Sigmoid colon (tissue), 7 donors: ENCODE results near the gene BCR. TPM values are rescaled to one million over a fixed set of nuclear protein-coding genes. Genes with fewer than 3 reads are reported as not detected.

Experiments
- DNase-seq: peaks from one replicate; pipeline ENCODE4 v3.0.0-alpha.2; 2019
- H3K27ac ChIP-seq, 4 donors: fragments of 200-600 bp; sonication (generic); one replicate each; pipeline ENCODE4 v1.5.1; 2016 to 2019; ENCODE audit warnings: mild to moderate bottlenecking in 1 of 4
- H3K27me3 ChIP-seq, 3 donors: fragments of 200-600 bp; sonication (generic); one replicate each; pipeline ENCODE4 v1.5.1; 2019; ENCODE audit warnings: mild to moderate bottlenecking in 1 of 3
- H3K36me3 ChIP-seq, 4 donors: fragments of 200-600 bp; sonication (generic); one replicate each; pipeline ENCODE4 v1.5.1; 2016 to 2019
- H3K4me1 ChIP-seq, 4 donors: fragments of 200-600 bp; sonication (generic); one replicate each; pipeline ENCODE4 v1.5.1; 2017 to 2019
- H3K4me3 ChIP-seq, 4 donors: fragments of 200-600 bp; sonication (generic); one replicate each; pipeline ENCODE4 v1.5.1; 2017 to 2019; ENCODE audit warnings: mild to moderate bottlenecking in 2 of 4, moderate library complexity in 1 of 4
- H3K9me3 ChIP-seq, 4 donors: fragments of 200-600 bp in 3 of 4; sonication (generic) in 3 of 4; one replicate each; pipeline versions ENCODE4 v1.5.1 to v1.6.1; 2013 to 2019
- EP300 ChIP-seq, 4 donors: sonication (generic); formaldehyde crosslinking; IDR thresholded peaks; one replicate each; pipeline ENCODE4 v1.6.1; 2017; ENCODE audit warnings: antibody characterized with exemption in 4 of 4
- POLR2A ChIP-seq, 2 donors: fragments of 450-650 bp; IDR thresholded peaks; one replicate each; pipeline ENCODE4 v1.6.1; 2016; ENCODE audit warnings: antibody characterized with exemption in 2 of 2, mild to moderate bottlenecking in 2 of 2, moderate library complexity in 2 of 2
- POLR2AphosphoS5 ChIP-seq, 4 donors: sonication (generic); formaldehyde crosslinking; IDR thresholded peaks; one replicate each; pipeline ENCODE4 v1.6.1; 2017; ENCODE audit warnings: antibody characterized with exemption in 4 of 4
- WGBS, 2 donors: extraction: QIAGEN DNeasy Blood & Tissue Kit; methylation state at CpG; one replicate each; pipeline ENCODE4 v1.1.7; 2013; 5-methylcytosine and 5-hydroxymethylcytosine counted together
- intact Hi-C: fragments of 100-400 bp; cut with DNase I; formaldehyde crosslinking; loops from one replicate; pipeline ENCODE4 v1.15.1; 2023
- polyA plus RNA-seq, 3 donors: library from polyadenylated mRNA; stranded (reverse); fragments of 200-250 nt; gene quantifications; one replicate each; pipeline ENCODE4 v1.2.3, GENCODE V29; 2013
- total RNA-seq, 4 donors: library from RNA; depleted of rRNA; stranded (reverse); fragments of >200 nt; gene quantifications; one replicate each; pipeline ENCODE4 v1.1.0, GENCODE V29; 2016
- TF ChIP-seq, protein P1 (sequence below), 4 experiments: fragments of 450-650 bp in 3 of 4; fragments of 200-600 bp in 1 of 4; IDR thresholded peaks; one replicate each; pipeline ENCODE4 v1.5.1; 2016 to 2019; ENCODE audit warnings: antibody characterized with exemption in 4 of 4, mild to moderate bottlenecking in 3 of 4, moderate library complexity in 2 of 4
- donor health status: healthy with polysubstance abuse.
- donor health status: Bipolar disorder and iron deficiency.
- donor health status: healthy.

Gene BCR
- total and polyA plus RNA-seq, 7 donors = 10.8 to 39.9 (median 17.5) TPM

DNA sequence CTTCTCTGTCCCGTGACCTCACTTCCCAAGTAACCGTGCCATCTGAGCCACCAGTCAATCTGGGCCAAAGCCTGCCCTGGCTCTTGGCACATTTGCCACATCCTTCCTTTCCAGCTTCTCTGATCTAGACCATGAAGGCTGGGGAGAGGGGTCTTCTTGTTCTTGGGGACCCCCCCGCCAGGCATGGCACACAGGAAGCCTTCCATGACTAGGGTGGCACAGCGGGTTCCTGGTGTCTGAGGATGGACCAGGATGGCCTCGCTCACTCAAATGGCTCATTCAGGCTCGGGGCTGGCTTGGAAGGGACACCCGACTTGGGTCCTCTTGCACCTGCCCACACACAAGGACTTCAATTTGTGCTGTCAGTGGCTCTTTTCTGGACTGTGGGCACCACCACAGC is 121.3 kb downstream of the BCR start:
- Histone ChIP-seq H3K9me3 (no peaks in the 10 kb centered on the region), H3K4me3 (no peak overlapping the region), H3K4me1 (peaks cover 0 to 20% (median 16%) of the 10 kb centered on the region in 4 donors), H3K27me3 (no peaks in the 10 kb centered on the region), H3K27ac (no peak overlapping the region), H3K36me3 (peaks cover 0 to 60% (median 5%) of the 10 kb centered on the region in 4 donors)
- no peak for DNase-seq
- intact Hi-C loops = no loop called here
- TF ChIP-seq POLR2A (IDR thresholded peaks at IDR 0.05) = no peak
- TF ChIP-seq, protein P1, sequence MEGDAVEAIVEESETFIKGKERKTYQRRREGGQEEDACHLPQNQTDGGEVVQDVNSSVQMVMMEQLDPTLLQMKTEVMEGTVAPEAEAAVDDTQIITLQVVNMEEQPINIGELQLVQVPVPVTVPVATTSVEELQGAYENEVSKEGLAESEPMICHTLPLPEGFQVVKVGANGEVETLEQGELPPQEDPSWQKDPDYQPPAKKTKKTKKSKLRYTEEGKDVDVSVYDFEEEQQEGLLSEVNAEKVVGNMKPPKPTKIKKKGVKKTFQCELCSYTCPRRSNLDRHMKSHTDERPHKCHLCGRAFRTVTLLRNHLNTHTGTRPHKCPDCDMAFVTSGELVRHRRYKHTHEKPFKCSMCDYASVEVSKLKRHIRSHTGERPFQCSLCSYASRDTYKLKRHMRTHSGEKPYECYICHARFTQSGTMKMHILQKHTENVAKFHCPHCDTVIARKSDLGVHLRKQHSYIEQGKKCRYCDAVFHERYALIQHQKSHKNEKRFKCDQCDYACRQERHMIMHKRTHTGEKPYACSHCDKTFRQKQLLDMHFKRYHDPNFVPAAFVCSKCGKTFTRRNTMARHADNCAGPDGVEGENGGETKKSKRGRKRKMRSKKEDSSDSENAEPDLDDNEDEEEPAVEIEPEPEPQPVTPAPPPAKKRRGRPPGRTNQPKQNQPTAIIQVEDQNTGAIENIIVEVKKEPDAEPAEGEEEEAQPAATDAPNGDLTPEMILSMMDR (IDR thresholded peaks at IDR 0.05) = no peak
- no peak for TF ChIP-seq EP300 (IDR thresholded peaks at IDR 0.05)
- TF ChIP-seq POLR2AphosphoS5 (IDR thresholded peaks at IDR 0.05) = no peak
- WGBS, 2 donors = 91 to 93% methylated on average over 7 of the region's 7 CpGs

DNA sequence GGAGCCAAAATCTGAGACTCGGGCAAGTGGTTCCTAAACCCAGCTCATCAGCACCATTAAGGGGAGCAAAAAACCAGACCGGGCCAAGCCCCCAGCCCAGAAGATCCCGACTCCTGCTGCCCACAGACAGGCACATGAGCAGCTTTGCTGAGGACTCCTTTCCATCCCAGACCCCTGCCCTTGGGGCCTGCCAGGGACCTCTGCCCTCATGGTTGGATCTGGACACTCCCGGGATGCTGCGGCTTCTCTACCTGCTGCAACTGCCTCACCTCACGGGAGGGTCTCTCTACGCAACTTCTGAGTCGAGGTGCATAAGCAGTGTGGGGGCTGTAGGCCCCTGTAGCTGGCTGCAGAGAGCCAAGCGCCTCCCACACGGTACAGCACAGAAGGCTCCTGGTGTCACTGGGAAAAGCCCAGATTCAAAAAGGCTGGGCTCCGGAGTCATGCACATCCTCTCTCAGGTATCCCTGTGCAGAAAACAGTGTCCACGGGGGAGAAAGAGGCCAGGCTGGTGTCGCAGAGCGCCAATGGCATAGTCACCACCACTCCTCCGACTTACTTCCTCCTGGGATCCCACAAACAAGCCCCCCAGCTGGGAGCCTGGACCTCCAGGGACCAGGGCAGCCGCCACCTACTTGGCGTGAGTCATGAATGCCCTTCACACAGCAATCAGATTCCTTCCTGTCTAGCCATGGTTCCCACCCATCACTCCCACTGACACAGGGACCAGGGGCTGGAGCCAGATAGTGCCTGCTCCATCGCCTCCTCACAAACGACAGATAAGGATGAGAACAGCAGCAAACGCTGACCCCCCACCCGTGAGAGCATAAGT is 122.1 kb downstream of the BCR start:
- H3K27ac ChIP-seq = no peak overlapping the region
- WGBS, 2 donors = 91 to 93% methylated on average over 21 of the region's 21 CpGs
- H3K27me3 ChIP-seq = no peaks in the 10 kb centered on the region
- no peak for DNase-seq
- TF ChIP-seq, protein P1 (IDR thresholded peaks at IDR 0.05) = no peak
- TF ChIP-seq POLR2AphosphoS5 (IDR thresholded peaks at IDR 0.05) = no peak
- no peak for TF ChIP-seq POLR2A (IDR thresholded peaks at IDR 0.05)
- TF ChIP-seq EP300 (IDR thresholded peaks at IDR 0.05) = no peak
- no peak overlapping the region for H3K4me3 ChIP-seq
- peaks cover 0 to 21% (median 18%) of the 10 kb centered on the region in 4 donors for H3K4me1 ChIP-seq
- peaks cover 0 to 52% (median 4%) of the 10 kb centered on the region in 4 donors for H3K36me3 ChIP-seq
- intact Hi-C loops = no loop called here
- H3K9me3 ChIP-seq = no peaks in the 10 kb centered on the region

DNA sequence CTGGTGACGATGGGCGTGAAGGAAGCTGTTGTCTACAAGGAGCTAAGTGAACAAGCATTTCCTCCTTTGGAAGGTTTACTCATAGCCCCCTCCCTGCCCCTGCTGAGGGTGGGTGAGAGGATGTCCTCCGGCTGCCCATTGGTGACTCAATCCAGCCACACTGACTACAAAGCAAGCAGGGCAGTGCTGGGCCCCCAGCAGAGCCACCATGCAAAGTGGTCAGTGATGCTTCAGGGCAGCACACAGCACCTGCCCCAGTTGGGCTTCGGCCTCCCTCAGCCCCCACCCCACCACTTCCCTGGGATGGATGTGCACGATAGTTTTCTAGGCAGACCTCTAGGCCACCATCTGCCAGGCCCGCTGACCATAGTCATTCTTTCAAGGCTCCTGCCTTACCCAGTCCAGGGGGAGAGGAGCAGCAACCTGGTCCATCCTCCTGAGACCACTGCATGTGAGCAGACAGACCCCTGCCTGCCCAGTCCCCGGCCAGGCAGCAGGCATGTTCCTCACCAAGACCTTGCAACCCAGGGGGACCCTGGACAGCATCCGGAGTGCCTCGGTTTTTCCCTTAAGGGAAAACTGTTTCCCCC is 125.1 kb downstream of the BCR start:
- Histone ChIP-seq H3K36me3 (peaks cover 0 to 25% (median 3%) of the 10 kb centered on the region in 4 donors), H3K27ac (peak overlapping the region; percentile 78 to 86 (median 83)), H3K4me3 (no peak overlapping the region), H3K27me3 (no peaks in the 10 kb centered on the region), H3K4me1 (peaks cover 0 to 21% (median 18%) of the 10 kb centered on the region in 4 donors), H3K9me3 (no peaks in the 10 kb centered on the region)
- intact Hi-C loops = no loop called here
- no peak for TF ChIP-seq POLR2AphosphoS5 (IDR thresholded peaks at IDR 0.05)
- TF ChIP-seq, protein P1 (IDR thresholded peaks at IDR 0.05) = no peak
- no peak for TF ChIP-seq EP300 (IDR thresholded peaks at IDR 0.05)
- no peak for TF ChIP-seq POLR2A (IDR thresholded peaks at IDR 0.05)
- 83 to 88% methylated on average over 9 of the region's 9 CpGs for WGBS, 2 donors
- no peak for DNase-seq

DNA sequence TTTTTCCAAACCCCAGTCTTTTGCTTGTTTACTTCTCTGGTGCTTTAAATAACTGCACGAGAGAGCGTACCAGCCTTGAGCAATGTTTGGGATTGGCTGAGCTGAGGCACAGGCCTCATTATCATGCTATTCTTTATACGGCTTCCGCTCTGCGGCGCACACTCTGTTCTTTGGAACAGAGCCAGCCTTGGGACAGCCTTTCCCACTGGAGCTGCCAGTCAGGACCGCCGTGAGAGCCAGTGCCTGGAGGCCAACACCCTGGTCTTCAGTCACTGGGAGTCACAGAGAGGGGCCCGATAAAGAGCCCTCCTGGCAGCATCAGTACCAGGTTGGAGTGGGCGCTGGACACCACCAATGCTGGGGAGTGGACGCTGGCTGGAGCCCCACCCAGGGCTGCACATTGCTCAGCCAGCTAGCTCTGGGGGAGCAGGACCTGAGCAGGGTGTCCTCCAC is 125.6 kb downstream of the BCR start:
- peak; percentile 90 for DNase-seq
- intact Hi-C loops = no loop called here
- TF ChIP-seq POLR2AphosphoS5 (IDR thresholded peaks at IDR 0.05) (peak; percentile 49 to 74 (median 58)), POLR2A (IDR thresholded peaks at IDR 0.05) (no peak), EP300 (IDR thresholded peaks at IDR 0.05) (peak in 3 of 4 donors; percentile 31 to 91 (median 88))
- TF ChIP-seq, protein P1 (IDR thresholded peaks at IDR 0.05) = no peak
- Histone ChIP-seq H3K9me3 (no peaks in the 10 kb centered on the region), H3K4me1 (peaks cover 0 to 21% (median 18%) of the 10 kb centered on the region in 4 donors), H3K4me3 (no peak overlapping the region), H3K27me3 (no peaks in the 10 kb centered on the region), H3K27ac (peak overlapping the region; percentile 78 to 86 (median 83)), H3K36me3 (peaks cover 0 to 19% (median 3%) of the 10 kb centered on the region in 4 donors)
- WGBS, 2 donors = 75 to 80% methylated on average over 11 of the region's 11 CpGs
